Testis (tissue), 2 donors: ENCODE measurements around the gene WNT4.

Experiments
- CTCF ChIP-seq, 3 experiments: fragments of 450-650 bp in 2 of 3; fragments of 200-600 bp in 1 of 3; sonication (generic) in 1 of 3; IDR thresholded peaks; one replicate each; pipeline ENCODE4 v1.5.1; 2016 to 2019; ENCODE audit warnings: antibody characterized with exemption in 3 of 3, mild to moderate bottlenecking in 2 of 3, moderate library complexity in 1 of 3
- POLR2A ChIP-seq: fragments of 450-650 bp; IDR thresholded peaks from one replicate; pipeline ENCODE4 v1.6.1; 2017; ENCODE audit warnings: antibody characterized with exemption, mild to moderate bottlenecking, moderate library complexity

GRCh38 chr1:22184892-22185612 is 42.2 kb upstream of the WNT4 start:
- TF ChIP-seq CTCF (IDR thresholded peaks at IDR 0.05) (no peak), POLR2A (no peak)
